Subcutaneous abdominal adipose tissue (tissue), 5 donors: ENCODE data around the gene ABCA6.
"Not testable (repeated sequence)": the region's sequence is repeated elsewhere in the genome, so short reads cannot be mapped to it uniquely, and the experiment has no call there.

Source experiments
- H3K27ac ChIP-seq: one replicate; pipeline ENCODE4 v1.7.0; 2013; ENCODE audit warnings: low read depth, mild to moderate bottlenecking, inconsistent platforms, low read length, moderate library complexity
- H3K27me3 ChIP-seq, 5 donors: one replicate each; pipeline ENCODE4 v1.7.0; 2013; ENCODE audit warnings: low read length in 5 of 5, inconsistent platforms in 1 of 5; ENCODE audit not compliant: control insufficient read depth in 5 of 5, insufficient read depth in 4 of 5
- H3K36me3 ChIP-seq, 5 donors: one replicate each; pipeline ENCODE4 v1.7.0; 2013; ENCODE audit warnings: low read length in 5 of 5; ENCODE audit not compliant: control insufficient read depth in 5 of 5, insufficient read depth in 5 of 5
- H3K4me1 ChIP-seq, 5 donors: one replicate each; pipeline ENCODE4 v1.7.0; 2013; ENCODE audit warnings: low read length in 5 of 5, mild to moderate bottlenecking in 3 of 5, moderate library complexity in 1 of 5; ENCODE audit not compliant: control insufficient read depth in 5 of 5, insufficient read depth in 5 of 5
- H3K4me3 ChIP-seq, 5 donors: one replicate each; pipeline ENCODE4 v1.7.0; 2013; ENCODE audit warnings: low read length in 5 of 5, low read depth in 1 of 5
- H3K9ac ChIP-seq, 5 donors: one replicate each; pipeline ENCODE4 v1.7.0; 2013; ENCODE audit warnings: low read length in 5 of 5, mild to moderate bottlenecking in 4 of 5, moderate library complexity in 3 of 5
- H3K9me3 ChIP-seq, 5 donors: one replicate each; pipeline ENCODE4 v1.7.0; 2013; ENCODE audit warnings: low read length in 5 of 5; ENCODE audit not compliant: control insufficient read depth in 5 of 5
- donor health status: healthy.
- donor health status: healthy.
- donor health status: healthy.
- donor health status: healthy.
- donor health status: healthy.

Gene ABCA6

DNA sequence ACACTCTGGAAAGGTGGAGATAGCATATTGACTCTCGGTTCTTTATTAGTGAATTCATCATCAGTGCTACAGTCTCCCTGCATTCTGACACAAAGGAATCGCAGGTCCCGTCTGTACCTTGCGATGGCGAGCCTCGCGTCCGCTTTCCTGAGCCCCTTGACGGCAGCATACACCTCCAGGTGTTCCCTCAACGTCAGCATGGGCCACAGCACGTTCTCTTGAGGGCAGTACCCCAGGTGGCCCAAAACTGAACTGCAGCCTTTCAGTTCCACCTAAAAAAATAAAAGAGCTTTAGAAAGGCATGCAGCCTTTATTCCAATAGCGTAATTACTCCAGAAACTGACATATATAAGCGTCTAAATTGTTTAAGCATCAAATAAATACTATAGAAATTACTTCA is 56.8 kb downstream of the ABCA6 start:
- Histone ChIP-seq H3K9ac (no peak overlapping the region), H3K36me3 (peaks cover 58 to 71% (median 64%) of the 10 kb centered on the region in 5 donors), H3K4me3 (no peak overlapping the region)

DNA sequence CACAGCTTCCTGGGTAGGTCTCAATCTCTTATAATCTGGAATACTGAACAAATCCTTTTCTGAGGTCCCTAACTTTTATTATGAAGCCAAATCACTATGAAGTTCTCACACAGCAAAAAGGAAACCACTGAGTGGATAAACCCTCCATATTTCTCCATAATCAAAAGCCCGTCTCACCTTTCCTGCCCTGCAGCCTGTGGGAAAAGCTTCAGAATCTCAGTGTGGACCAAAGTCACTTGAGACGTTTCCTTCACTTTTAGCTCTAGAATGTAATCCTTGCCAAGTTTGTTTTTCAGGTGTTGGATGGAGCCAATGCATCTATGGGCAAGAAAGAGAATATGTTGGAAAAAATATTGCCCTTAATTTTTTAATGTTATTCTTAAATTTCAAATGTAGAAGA is 59.0 kb downstream of the ABCA6 start:
- Histone ChIP-seq H3K4me1 (no peaks in the 10 kb centered on the region), H3K36me3 (peaks cover 68 to 88% (median 75%) of the 10 kb centered on the region in 5 donors), H3K4me3 (peak overlapping the region in 1 of 5 donors; percentile 16), H3K9me3 (peaks cover 2 to 7% (median 3%) of the 10 kb centered on the region in 5 donors), H3K27ac (no peak overlapping the region), H3K9ac (no peak overlapping the region), H3K27me3 (no peaks in the 10 kb centered on the region)

More for the DNA sequence above, 56.8 kb downstream of the ABCA6 start:
- Histone ChIP-seq H3K4me1 (no peaks in the 10 kb centered on the region), H3K9me3 (peaks cover 2 to 7% (median 3%) of the 10 kb centered on the region in 5 donors), H3K27me3 (no peaks in the 10 kb centered on the region), H3K27ac (no peak overlapping the region)

DNA sequence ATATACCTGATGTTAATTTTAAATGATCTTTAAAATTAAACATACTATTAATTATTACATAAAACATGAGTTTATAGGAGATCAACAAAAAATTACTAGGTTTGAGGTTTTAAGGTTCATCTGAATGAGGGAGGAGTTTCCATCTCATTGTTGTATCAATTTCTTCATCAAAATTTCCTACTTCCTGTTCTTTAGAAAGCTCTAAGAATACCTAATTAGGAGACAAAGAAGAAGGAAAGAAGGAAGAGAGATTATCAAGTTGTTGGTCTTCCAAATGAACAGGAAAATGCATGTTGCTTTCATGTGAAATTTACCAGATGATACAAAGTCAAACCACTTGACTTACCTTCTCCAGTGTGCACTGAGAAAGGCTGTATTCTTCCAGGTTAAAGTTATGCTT is 62.8 kb downstream of the ABCA6 start:
- Histone ChIP-seq H3K4me3 (no peak overlapping the region), H3K4me1 (no peaks in the 10 kb centered on the region), H3K9me3 (peaks cover 3 to 12% (median 5%) of the 10 kb centered on the region in 5 donors), H3K27me3 (no peaks in the 10 kb centered on the region), H3K27ac (no peak overlapping the region), H3K9ac (no peak overlapping the region), H3K36me3 (peaks cover 46 to 64% (median 61%) of the 10 kb centered on the region in 5 donors)

DNA sequence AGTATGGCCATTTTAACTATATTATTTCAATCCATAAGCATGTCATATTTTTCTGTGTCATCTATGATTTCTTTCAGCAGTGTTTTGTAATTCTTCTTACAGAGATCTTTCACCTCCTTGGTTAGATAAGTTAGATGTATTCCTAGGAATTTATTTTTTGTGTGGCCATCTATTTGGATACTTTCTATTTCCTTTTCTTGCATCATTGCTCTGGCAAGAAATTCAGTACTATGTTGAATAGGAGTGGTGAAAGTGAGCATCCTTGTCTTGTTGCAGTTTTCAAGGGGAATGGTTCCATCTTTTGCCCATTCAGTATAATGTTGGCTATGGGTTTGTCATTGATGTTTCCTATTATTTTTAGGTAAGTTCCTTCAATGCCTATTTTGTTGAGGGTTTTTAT is 65.9 kb downstream of the ABCA6 start:
- Histone ChIP-seq H3K27me3 (no peaks in the 10 kb centered on the region), H3K4me1 (peaks cover 0 to 3% (median 0%) of the 10 kb centered on the region in 5 donors), H3K36me3 (peaks cover 24 to 41% (median 33%) of the 10 kb centered on the region in 5 donors), H3K9me3 (peaks cover 0 to 9% (median 4%) of the 10 kb centered on the region in 5 donors), H3K27ac (no peak overlapping the region), H3K4me3 (no peak overlapping the region), H3K9ac (no peak overlapping the region)

DNA sequence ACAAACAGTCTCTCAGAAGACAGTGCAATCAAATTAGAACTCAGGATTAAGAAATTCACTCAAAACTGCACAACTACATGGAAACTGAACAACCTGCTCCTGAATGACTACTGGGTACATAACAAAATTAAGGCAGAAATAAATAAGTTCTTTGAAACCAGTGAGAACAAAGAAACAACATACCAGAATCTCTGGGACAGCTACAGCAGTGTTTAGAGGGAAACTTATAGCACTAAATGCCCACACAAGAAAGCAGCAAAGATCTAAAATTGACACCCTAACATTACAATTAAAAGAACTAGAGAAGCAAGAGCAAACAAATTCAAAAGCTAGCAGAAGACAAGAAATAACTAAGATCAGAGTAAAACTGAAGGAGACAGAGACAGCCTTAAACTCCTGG is 68.3 kb downstream of the ABCA6 start:
- H3K9ac ChIP-seq, H3K4me1 ChIP-seq, H3K27me3 ChIP-seq, H3K27ac ChIP-seq, H3K4me3 ChIP-seq: not testable (repeated sequence)
- H3K9me3 ChIP-seq: peaks cover 0 to 11% (median 4%) of the 10 kb centered on the region in 5 donors
- H3K36me3 ChIP-seq: peaks cover 9 to 20% (median 14%) of the 10 kb centered on the region in 5 donors

DNA sequence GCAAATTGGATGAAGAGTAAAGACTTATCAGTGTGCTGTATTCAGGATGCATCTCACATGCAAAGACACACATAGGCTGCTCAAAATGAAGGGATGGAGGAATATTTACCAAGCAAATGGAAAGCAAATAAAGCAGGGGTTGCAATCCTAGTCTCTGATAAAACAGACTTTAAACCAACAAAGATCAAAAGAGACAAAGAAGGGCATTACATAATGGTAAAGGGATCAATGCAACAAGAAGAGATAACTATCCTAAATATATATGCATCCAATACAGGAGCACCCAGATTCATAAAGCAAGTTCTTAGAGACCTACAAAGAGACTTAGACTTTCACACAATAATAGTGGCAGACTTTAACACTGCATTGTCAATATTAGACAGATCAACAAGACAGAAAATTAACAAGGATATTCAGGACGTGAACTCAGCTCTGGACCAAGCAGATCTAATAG is 68.9 kb downstream of the ABCA6 start:
- Histone ChIP-seq H3K36me3 (peaks cover 5 to 18% (median 8%) of the 10 kb centered on the region in 5 donors), H3K9me3 (peaks cover 0 to 11% (median 4%) of the 10 kb centered on the region in 5 donors)
- not testable (repeated sequence) for H3K4me1 ChIP-seq, H3K9ac ChIP-seq, H3K4me3 ChIP-seq, H3K27me3 ChIP-seq, H3K27ac ChIP-seq

DNA sequence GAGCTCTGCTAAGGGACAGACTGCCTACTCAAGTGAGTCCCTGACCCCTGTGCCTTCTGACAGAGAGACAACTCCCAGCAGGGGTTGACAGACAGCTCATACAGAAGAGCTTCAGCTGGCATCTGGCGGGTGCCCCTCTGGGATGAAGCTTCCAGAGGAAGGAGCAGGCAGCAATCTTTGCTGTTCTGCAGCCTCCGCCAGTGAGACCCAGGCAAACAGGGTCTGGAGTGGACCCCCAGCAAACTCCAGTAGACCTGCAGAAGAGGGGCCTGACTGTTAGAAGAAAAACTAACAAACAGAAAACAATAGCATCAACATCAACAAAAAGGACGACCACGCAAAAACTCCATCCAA is 70.5 kb downstream of the ABCA6 start:
- H3K27me3 ChIP-seq: not testable (repeated sequence)

DNA sequence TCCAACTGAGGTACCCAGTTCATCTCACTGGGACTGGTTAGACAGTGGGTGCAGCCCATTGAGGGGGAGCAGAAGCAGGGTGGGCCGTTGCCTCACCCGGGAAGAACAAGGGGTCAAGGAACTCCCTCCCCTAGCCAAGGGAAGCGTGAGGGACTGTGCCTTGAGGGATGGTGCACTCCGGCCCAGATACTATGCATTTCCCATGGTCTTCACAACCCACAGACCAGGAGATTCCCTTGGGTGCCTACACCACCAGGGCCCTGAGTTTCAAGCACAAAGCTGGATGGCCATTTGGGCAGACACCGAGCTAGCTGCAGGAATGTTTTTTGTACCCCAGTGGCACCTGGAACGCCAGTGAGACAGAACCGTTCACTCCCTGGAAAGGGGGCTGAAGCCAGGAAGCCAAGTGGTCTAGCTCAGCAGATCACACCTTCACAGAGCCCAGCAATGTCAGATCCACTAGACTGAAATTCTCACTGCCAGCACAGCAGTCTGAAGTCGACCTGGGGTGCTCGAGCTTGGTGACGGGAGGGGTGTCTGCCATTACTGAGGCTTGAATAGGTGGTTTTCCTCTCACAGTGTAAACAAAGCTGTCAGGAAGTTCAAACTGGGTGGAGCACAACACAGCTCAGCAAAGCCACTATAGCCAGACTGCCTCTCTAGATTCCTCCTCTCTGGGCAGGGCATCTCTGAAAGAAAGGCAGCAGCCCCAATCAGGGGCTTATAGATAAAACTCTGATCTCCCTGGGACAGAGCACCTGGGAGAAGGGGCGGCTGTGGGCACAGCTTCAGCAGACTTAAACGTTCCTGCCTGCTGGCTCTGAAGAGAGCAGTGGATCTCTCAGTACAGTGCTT is 71.1 kb downstream of the ABCA6 start:
- H3K9me3 ChIP-seq: peaks cover 0 to 11% (median 4%) of the 10 kb centered on the region in 5 donors
- not testable (repeated sequence) for H3K36me3 ChIP-seq, H3K4me1 ChIP-seq, H3K9ac ChIP-seq, H3K27ac ChIP-seq, H3K27me3 ChIP-seq, H3K4me3 ChIP-seq

More for the DNA sequence above, 70.5 kb downstream of the ABCA6 start:
- H3K4me3 ChIP-seq, H3K27ac ChIP-seq, H3K36me3 ChIP-seq, H3K4me1 ChIP-seq, H3K9ac ChIP-seq: not testable (repeated sequence)
- H3K9me3 ChIP-seq: peaks cover 0 to 11% (median 4%) of the 10 kb centered on the region in 5 donors

DNA sequence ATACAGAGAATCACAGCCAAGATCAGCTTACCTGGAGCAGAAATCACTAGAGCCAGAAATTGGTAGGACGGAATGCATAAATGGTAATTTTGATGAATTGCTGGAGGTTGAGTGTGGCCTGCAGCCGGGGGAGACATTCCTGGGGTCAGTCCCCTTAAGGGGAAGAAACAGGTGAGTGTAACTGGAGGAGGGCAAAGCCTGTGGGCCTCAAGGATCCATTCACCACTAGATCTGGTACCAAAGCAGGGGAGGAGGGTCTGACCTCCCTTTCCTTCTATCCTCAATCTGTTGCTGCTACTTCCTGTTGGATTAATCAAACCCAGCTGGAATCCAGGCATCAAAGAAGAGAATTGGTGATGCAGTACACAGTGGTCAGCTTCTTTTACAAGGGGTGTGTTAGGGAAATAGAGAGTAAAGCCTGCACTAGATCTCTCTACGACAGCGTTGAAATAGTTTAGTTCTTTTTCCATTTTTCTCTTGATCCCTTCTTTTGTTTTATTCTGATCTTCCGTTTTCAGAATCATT is 72.4 kb downstream of the ABCA6 start:
- no peak overlapping the region for H3K9ac ChIP-seq
- no peak overlapping the region for H3K27ac ChIP-seq
- peaks cover 0 to 4% (median 3%) of the 10 kb centered on the region in 5 donors for H3K36me3 ChIP-seq
- H3K4me1 ChIP-seq: peaks cover 0 to 9% (median 0%) of the 10 kb centered on the region in 5 donors
- H3K27me3 ChIP-seq: no peaks in the 10 kb centered on the region
- H3K4me3 ChIP-seq: no peak overlapping the region
- peaks cover 0 to 11% (median 4%) of the 10 kb centered on the region in 5 donors for H3K9me3 ChIP-seq
